ENCODE measurements around the gene TFDP2.

DNA sequence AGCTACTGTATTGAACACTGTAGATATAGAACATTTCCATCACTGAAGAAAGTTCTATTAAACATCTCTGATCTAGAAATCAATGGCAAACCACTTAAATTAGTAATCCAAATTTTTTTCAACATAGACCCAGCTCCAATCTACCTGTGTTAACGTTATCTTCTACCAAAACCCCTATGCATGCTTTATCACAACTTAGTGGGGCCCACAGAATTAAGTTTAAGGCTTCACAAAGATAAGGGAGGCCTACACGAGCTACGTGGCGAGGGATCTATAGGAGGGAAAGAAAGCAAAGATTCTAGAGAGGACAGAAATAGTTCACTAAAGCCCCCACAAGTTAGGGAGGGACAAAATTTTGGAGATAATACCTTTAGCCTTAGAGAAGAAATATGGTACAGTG is 116.1 kb downstream of the TFDP2 start:
- TF ChIP-seq GATA3 (IDR thresholded peaks at IDR 0.05; ENCODE audit: low read depth, low read length) (no peak), GATA2 (IDR thresholded peaks at IDR 0.05; ENCODE audit: low read depth, low read length) (no peak)
